Measurements from ENCODE around the gene CHRNB2. TPM values are rescaled to one million over a fixed set of nuclear protein-coding genes. Genes with fewer than 3 reads are reported as not detected.
A peak's percentile ranks its signal among the peaks of the same experiment; 100 is the strongest.

Gene CHRNB2
- total and polyA plus RNA-seq, 9 of the 15 experiments (the other 6 are each of a cell fraction or from before 2014, with no cell fraction given) = 0.01 TPM; not detected in 8

- TF ChIP-seq GTF2F1 (IDR thresholded peaks at IDR 0.05; ENCODE audit: low read depth, low read length) (no peak), C11orf30 (IDR thresholded peaks at IDR 0.05; ENCODE audit: low read depth) (peak; percentile 34; the same call in 1 of the 2 replicates), ZBTB12 (CRISPR knock-in tag; IDR thresholded peaks at IDR 0.05) (no peak), TCFL5 (CRISPR knock-in tag; conservative IDR thresholded peaks at IDR 0.05) (no peak), NFRKB (IDR thresholded peaks at IDR 0.05; ENCODE audit: low read depth) (no peak), TSC22D4 (tag; IDR thresholded peaks at IDR 0.05) (no peak), ZNF408 (CRISPR knock-in tag; IDR thresholded peaks at IDR 0.05; ENCODE audit: low read depth) (no peak), PTTG1 (tag; IDR thresholded peaks at IDR 0.05; ENCODE audit: low read depth) (no peak), BHLHE40 (IDR thresholded peaks at IDR 0.05; ENCODE audit: low read length) (no peak), SRSF1 (IDR thresholded peaks at IDR 0.05; ENCODE audit: low read depth, low read length) (no peak), ZFP1 (CRISPR knock-in tag; IDR thresholded peaks at IDR 0.05) (no peak), CEBPZ (IDR thresholded peaks at IDR 0.05; ENCODE audit: borderline replicate concordance, low read depth, low read length) (no peak), E2F3 (CRISPR knock-in tag; IDR thresholded peaks at IDR 0.05) (no peak), DNMT1 (IDR thresholded peaks at IDR 0.05) (no peak), CXXC5 (CRISPR knock-in tag; IDR thresholded peaks at IDR 0.05) (no peak), KLF16 (IDR thresholded peaks at IDR 0.05) (no peak), MCM5 (IDR thresholded peaks at IDR 0.05; ENCODE audit: low read depth) (no peak), HCFC1 (IDR thresholded peaks at IDR 0.05; ENCODE audit: low read depth, low read length) (no peak)
- TF ChIP-seq, protein P1, sequence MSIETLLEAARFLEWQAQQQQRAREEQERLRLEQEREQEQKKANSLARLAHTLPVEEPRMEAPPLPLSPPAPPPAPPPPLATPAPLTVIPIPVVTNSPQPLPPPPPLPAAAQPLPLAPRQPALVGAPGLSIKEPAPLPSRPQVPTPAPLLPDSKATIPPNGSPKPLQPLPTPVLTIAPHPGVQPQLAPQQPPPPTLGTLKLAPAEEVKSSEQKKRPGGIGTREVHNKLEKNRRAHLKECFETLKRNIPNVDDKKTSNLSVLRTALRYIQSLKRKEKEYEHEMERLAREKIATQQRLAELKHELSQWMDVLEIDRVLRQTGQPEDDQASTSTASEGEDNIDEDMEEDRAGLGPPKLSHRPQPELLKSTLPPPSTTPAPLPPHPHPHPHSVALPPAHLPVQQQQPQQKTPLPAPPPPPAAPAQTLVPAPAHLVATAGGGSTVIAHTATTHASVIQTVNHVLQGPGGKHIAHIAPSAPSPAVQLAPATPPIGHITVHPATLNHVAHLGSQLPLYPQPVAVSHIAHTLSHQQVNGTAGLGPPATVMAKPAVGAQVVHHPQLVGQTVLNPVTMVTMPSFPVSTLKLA (conservative IDR thresholded peaks at IDR 0.05) = no peak
- TF ChIP-seq, protein P2, sequence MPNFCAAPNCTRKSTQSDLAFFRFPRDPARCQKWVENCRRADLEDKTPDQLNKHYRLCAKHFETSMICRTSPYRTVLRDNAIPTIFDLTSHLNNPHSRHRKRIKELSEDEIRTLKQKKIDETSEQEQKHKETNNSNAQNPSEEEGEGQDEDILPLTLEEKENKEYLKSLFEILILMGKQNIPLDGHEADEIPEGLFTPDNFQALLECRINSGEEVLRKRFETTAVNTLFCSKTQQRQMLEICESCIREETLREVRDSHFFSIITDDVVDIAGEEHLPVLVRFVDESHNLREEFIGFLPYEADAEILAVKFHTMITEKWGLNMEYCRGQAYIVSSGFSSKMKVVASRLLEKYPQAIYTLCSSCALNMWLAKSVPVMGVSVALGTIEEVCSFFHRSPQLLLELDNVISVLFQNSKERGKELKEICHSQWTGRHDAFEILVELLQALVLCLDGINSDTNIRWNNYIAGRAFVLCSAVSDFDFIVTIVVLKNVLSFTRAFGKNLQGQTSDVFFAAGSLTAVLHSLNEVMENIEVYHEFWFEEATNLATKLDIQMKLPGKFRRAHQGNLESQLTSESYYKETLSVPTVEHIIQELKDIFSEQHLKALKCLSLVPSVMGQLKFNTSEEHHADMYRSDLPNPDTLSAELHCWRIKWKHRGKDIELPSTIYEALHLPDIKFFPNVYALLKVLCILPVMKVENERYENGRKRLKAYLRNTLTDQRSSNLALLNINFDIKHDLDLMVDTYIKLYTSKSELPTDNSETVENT (CRISPR knock-in tag; IDR thresholded peaks at IDR 0.05) = no peak
These were observed 49.2 kb downstream of the CHRNB2 start (continued) for GRCh38 chr1:154616659-154617345.
